Suprapubic skin (tissue), 4 donors: ENCODE measurements around the gene MEGF9.

Experiments used
- POLR2A ChIP-seq, 2 donors: fragments of 450-650 bp; IDR thresholded peaks; one replicate each; pipeline ENCODE4 v1.6.1; 2017; ENCODE audit warnings: antibody characterized with exemption in 2 of 2, mild to moderate bottlenecking in 2 of 2, moderate library complexity in 2 of 2
- POLR2AphosphoS5 ChIP-seq, 3 donors: sonication (generic); formaldehyde crosslinking; IDR thresholded peaks; one replicate each; pipeline ENCODE4 v1.6.1; 2017; ENCODE audit warnings: antibody characterized with exemption in 3 of 3
- TF ChIP-seq, protein P1 (sequence below), 2 donors: fragments of 200-600 bp in 1 of 2; fragments of 450-650 bp in 1 of 2; sonication (generic) in 1 of 2; IDR thresholded peaks; one replicate each; pipeline ENCODE4 v1.5.1; 2016 to 2019; ENCODE audit warnings: antibody characterized with exemption in 2 of 2, mild to moderate bottlenecking in 1 of 2, moderate library complexity in 1 of 2

DNA sequence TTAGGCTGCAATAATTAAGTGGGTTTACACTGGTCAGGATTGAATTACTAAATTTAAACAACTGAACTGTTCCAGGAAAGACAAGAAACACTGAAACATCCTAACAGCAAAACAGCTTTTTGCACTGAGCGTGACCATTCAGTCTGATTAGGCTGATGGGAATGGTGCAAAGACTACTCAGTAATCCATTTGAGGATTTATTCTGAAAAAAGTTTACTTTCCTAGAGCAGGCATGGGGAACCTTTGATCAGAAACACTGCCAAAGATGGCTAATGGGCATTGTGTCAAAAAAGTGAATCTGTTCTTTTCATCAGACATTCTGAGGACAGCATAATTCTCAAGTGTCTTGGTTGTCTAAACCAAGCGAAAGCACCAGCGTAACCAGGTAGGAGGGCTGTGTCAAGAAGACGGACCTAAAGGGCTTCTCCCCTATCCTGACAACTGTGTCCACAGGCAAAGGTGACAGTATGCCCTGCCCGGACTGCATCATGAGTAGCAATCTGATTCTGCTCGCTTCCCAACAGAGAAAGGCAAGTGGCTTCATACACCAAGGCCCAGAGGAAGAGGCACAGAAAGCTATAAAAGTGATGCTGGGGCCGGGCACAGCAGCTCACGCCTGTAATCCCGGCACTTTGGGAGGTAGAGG, 45.6 kb upstream of the MEGF9 start:
- TF ChIP-seq, protein P1, sequence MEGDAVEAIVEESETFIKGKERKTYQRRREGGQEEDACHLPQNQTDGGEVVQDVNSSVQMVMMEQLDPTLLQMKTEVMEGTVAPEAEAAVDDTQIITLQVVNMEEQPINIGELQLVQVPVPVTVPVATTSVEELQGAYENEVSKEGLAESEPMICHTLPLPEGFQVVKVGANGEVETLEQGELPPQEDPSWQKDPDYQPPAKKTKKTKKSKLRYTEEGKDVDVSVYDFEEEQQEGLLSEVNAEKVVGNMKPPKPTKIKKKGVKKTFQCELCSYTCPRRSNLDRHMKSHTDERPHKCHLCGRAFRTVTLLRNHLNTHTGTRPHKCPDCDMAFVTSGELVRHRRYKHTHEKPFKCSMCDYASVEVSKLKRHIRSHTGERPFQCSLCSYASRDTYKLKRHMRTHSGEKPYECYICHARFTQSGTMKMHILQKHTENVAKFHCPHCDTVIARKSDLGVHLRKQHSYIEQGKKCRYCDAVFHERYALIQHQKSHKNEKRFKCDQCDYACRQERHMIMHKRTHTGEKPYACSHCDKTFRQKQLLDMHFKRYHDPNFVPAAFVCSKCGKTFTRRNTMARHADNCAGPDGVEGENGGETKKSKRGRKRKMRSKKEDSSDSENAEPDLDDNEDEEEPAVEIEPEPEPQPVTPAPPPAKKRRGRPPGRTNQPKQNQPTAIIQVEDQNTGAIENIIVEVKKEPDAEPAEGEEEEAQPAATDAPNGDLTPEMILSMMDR (IDR thresholded peaks at IDR 0.05): no peak
- TF ChIP-seq POLR2AphosphoS5 (IDR thresholded peaks at IDR 0.05) (no peak), POLR2A (IDR thresholded peaks at IDR 0.05) (no peak)
